ENCODE data around the gene TMA7B.
"Not testable (repeated sequence)": the region's sequence is repeated elsewhere in the genome, so short reads cannot be mapped to it uniquely, and the experiment has no call there.

The TMA7B gene

DNA sequence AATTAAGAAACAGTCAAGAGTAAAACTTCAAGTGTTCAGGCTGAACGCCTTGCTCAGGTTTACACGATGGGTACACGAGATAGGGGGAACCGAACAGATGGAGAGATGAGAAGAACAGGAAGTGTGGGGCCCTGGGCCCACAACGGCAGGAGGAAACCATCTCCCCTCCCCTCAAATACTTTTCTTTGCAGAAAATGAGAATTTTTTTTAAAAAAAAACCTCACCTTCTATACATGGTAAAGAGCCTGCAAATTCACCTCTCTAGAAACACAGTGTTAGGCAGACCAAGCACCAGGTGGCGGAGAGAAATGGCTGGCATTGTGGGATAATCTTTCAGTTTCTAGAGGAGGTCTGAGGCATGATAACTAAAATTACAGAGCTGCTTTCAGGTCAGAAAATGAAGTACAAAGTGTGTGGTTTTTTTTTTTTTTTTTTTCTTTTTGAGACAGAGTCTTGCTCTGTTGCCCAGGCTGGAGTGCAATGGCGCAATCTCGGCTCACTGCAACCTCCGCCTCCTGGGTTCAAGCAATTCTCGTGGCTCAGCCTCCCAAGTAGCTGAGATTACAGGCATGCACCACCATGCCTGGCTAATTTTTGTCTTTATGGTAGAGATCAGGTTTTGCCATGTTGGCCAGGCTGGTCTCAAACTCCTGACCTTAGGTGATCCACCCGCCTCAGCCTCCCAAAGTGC lies 8.4 kb upstream of the TMA7B start:
- not testable (repeated sequence) for DNase-seq (ENCODE audit: low read depth in 4 of 4, low spot score in 1 of 4)

DNA sequence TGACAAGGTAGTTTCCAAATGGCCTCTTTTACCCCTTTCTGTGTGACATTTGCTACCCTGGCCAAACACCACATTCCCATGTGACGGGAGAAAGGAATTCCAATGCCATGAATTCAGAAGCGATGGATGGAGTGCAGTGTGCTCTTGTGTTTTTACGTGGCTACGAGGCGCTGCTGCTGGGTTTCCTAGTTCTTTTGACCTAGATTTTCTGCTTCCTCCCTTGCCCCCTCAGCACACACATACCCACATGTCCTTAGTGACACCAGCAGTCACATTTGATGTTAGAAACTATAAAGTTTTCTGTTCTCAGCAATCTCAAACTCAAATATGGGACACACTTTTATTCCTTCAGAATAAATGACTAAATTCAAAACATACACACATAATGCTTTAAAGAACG lies 7.8 kb upstream of the TMA7B start:
- DNase-seq (ENCODE audit: low read depth in 4 of 4, low spot score in 1 of 4): no peak

DNA sequence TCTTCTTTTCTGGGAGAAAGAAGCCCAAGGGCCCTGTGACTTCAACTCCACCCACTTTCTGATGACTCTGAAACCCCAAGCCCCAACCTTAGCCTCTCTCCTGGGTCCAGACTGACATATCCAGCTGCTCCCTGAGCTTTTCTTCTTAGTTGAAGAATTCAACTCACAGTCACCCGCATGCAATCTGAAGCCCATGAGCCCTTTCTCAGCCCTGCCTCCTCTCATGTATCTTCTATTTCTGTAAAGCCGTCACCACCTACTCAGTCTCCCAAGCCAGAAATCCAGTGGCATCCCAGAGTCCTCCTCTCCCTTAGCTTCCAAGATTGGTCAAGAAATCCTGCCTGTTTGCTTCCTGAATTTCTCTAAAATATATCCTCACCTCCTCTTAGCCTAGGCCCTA lies 7.1 kb upstream of the TMA7B start:
- no peak for DNase-seq (ENCODE audit: low read depth in 4 of 4, low spot score in 1 of 4)

DNA sequence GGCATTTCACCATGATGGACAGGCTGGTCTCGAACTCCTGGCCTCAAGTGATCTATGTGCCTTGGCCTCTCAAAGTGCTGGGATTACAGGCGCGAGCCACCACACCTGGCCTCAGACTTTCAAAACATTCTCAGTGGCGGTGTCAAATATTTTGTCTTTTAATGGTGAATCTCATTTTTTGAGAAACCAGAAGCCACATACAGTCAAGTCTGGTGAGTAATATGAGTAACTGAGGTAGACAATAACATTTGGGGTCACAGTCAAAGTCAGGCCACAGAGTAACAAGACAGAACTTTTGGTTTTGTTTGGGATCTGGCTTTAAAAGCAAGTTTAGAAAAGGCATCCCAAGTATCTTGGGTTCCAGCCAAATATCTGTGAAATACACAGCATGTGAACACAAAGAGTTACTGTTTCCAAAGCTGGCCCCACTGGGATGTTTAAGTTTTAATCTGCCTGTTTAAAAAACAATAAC lies 5.6 kb upstream of the TMA7B start:
- DNase-seq (ENCODE audit: low read depth in 4 of 4, low spot score in 1 of 4): no peak

- DNase-seq (ENCODE audit: low read depth in 4 of 4, low spot score in 1 of 4): no peak
Measured at GRCh38 chr22:39955675-39956074, 4.5 kb upstream of the TMA7B start.

DNA sequence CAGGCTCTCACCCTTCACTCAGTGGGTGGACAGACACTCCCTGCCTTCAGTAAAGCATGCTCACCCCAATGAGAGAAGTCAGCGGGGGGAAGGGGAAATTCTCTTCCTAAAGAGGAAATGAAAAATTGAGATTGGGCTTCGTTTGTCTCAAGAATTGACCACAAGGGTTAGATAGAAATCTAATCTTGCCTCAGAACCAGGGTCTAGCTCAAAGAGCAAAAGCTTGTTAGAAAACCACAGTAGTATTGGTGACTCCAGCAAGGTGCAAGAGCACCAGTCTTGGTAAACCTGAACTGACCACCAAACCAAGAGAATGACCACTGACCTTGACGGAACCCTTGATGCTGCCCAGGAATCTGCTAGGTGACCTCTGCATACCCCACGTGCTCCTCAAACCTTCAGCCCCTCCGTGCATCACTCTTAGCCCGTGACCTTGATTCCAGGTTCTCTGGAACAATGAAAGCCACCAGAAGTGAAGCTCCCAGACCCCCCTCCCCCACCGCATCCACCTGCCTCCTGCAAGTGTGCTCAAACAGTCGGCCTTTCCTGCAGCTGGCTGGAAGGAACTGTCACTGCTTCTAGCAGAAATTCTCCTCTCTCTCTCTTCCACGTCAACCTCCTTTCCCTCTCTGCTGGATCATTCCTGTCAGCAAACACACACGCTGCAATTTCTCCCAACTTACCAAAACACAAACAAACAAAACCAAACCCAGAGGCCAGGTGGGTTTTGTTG lies 3.1 kb upstream of the TMA7B start:
- DNase-seq (ENCODE audit: low read depth in 4 of 4, low spot score in 1 of 4): no peak

- DNase-seq (ENCODE audit: low read depth in 4 of 4, low spot score in 1 of 4): no peak
Measured at GRCh38 chr22:39958009-39958711, 2.0 kb upstream of the TMA7B start.

- DNase-seq (ENCODE audit: low read depth in 4 of 4, low spot score in 1 of 4): no peak
Measured at GRCh38 chr22:39958949-39959639, 1.1 kb upstream of the TMA7B start.

DNA sequence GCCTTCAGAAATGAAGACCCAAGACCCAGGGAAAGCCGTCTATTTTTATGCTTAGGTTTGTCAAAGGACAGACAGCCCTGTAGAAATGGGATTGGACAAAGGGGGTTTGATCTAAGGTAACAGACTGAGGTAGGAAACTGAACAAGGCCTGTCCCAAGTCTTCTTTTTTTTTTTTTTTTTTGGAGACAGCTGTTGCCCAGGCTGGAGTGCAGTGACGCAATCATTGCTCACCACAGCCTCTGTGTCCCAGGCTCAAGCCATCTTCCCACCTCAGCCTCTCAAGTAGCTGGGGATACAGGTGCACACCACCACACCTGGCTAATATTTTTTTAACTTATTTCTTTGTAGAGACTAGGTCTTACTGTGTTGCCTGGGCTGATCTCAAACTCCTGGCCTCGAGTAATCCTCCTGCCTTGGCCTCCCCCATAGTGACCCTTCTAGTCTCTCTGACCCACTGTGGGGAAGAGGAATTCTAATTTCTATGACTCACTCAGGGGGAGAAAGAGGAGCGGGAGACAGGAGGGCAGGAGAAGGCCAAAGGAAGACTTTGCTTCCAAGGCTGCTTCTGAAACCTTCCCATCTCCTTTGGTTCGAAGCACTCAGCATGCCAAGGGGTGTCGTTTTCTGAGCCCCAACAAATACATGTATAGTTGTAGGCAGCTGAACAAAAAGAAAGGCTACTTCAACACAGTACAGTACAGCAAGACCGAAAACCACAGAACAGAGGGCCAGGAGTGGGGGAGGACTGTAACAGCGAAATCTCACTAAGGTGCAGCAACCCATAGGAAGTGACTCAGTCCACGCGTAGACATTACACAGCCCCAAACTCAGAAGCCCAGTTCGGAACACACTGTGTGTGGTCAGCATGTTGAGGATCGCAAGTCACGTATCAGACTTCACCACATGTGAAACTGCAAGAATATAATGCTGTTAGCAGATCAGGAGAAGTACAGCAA lies 872 bp downstream of the TMA7B start:
- peak in 2 of 4 experiments; percentile 37 to 66 for DNase-seq (ENCODE audit: low read depth in 4 of 4, low spot score in 1 of 4)

GRCh38 chr22:39962071-39962470 lies 1.9 kb downstream of the TMA7B start:
- no peak for DNase-seq (ENCODE audit: low read depth in 4 of 4, low spot score in 1 of 4)

DNA sequence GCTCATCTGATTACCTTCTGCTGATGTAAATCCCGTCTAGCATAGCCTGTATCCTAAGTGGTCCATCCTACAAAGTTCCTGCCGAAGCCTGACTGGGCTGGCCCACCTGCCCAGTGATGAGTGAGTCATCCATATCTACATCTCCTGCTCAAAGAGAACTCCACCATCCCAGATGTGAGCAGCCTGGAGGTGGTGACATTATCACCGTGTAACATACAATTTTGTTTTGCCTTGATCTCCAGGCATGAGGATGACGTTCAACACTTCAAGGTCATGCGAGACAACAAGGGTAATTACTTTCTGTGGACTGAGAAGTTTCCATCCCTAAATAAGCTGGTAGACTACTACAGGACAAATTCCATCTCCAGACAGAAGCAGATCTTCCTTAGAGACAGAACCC lies 5.6 kb downstream of the TMA7B start:
- no peak for DNase-seq (ENCODE audit: low read depth in 4 of 4, low spot score in 1 of 4)

DNA sequence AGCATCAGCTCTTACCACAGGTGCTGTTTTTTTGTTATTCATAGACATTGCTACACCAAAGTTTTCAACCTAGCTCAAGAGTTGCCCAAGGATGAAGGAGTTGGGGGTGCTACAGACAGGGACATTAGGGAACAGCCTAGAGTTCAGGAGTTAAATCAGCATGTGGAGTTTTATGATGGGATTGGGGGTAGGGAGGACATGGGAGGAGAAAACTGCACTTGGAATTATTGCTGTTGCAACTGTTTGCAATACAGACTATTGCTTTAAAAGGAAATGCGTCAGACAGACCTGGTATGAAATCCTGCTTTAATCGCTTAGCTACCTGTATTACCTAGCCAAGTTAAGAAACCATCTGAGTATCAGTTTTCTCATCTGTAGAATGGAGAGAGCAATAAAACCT lies 6.3 kb downstream of the TMA7B start:
- no peak for DNase-seq (ENCODE audit: low read depth in 4 of 4, low spot score in 1 of 4)

GRCh38 chr22:39967103-39967829 lies 7.1 kb downstream of the TMA7B start:
- no peak for DNase-seq (ENCODE audit: low read depth in 4 of 4, low spot score in 1 of 4)

DNA sequence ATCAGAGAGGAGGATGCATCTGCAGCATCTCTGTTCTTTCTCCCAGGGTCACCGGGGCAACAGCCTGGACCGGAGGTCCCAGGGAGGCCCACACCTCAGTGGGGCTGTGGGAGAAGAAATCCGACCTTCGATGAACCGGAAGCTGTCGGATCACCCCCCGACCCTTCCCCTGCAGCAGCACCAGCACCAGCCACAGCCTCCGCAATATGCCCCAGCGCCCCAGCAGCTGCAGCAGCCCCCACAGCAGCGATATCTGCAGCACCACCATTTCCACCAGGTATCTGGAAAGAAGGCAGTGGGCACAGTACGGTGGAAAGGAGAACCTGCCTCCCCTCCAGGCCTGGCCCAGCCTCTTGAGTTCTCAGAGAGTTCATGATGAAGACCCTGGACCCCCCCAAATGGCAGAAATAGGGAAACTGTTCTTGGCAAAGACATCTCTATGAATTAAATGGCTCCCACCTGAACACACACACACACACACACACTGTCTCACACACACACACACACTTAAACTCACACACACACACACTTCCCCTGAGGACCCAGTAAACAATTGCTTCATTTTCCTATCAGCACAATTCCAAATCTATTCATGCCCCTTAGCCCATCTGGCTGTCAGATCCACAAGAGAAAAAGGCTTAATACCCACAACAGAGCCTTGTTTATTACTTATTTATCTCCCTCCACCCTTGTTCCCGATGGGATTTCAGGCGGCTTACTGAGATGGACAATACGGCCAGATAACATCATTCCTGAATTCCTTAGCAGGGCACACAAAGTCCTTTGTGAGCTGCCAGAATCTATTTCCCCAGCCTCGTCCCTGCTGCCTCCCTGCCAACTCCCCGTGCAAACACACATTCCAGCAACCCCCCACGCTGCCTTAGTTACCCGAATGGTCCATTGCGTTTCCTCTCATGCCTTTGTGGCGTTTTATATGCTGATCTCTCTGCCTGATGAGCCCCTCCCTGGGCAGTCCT lies 8.1 kb downstream of the TMA7B start:
- DNase-seq (ENCODE audit: low read depth in 4 of 4, low spot score in 1 of 4): no peak

DNA sequence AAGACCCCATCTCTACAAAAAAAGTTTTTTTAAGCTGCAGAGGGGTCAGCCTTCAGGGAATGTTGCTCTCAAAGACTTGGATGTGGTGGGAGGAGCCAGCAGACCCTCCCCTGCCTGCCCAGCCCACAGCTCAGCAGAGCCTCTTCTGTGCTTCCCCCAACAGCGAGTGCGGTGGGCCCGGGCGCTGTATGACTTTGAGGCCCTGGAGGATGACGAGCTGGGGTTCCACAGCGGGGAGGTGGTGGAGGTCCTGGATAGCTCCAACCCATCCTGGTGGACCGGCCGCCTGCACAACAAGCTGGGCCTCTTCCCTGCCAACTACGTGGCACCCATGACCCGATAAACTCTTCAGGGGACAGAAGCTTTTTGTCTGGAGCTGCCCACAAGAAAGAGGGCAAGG lies 10.5 kb downstream of the TMA7B start:
- DNase-seq (ENCODE audit: low read depth in 4 of 4, low spot score in 1 of 4): no peak

- no peak for DNase-seq (ENCODE audit: low read depth in 4 of 4, low spot score in 1 of 4)
Measured at GRCh38 chr22:39972641-39973040, 12.4 kb downstream of the TMA7B start.

DNA sequence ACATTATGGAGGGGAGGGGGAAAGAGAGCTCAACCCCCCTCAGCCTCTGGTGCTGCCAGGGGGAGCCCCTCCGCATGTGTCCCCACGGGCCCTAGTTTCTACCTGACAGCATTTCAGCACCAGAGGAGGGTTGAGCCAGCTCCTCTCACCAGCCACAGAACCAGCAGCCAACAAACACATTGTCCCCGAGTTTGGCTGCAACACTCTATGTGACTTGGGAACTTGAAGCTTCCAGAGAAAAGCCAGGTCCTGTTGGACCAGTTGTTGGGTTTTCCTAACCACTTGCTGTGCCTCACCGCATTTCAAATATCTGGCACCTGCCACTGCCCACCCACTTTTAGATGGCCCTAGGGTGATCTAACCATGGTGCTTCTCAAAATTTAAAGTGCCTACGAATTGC lies 13.5 kb downstream of the TMA7B start:
- no peak for DNase-seq (ENCODE audit: low read depth in 4 of 4, low spot score in 1 of 4)

- DNase-seq (ENCODE audit: low read depth in 4 of 4, low spot score in 1 of 4): no peak
Measured at GRCh38 chr22:39974065-39974464, 13.9 kb downstream of the TMA7B start.

GRCh38 chr22:39979048-39979447 lies 18.9 kb downstream of the TMA7B start:
- DNase-seq (ENCODE audit: low read depth in 4 of 4, low spot score in 1 of 4): no peak

Measured in stimulated activated CD4-positive, alpha-beta T cell treated with anti-CD3 and anti-CD28 coated beads, Interleukin-1b, Interleukin-23, amount 100 ng/mL, for 24 hours (primary cell).